Endothelial cell of umbilical vein (primary cell): Measurements from ENCODE around the gene EPB41L2.

ENCODE experiments used
- CTCF ChIP-seq, 2 donors: IDR thresholded peaks; 1 replicate in 1 of 2; 2 replicates in 1 of 2; pipeline ENCODE4 v1.5.1; 2011; ENCODE audit warnings: low read length in 2 of 2, mild to moderate bottlenecking in 2 of 2, moderate library complexity in 2 of 2, control low read depth in 1 of 2, inconsistent platforms in 1 of 2, low read depth in 1 of 2; ENCODE audit not compliant: insufficient read depth in 1 of 2; ENCODE audit errors: extremely low read depth in 1 of 2
- POLR2A ChIP-seq: IDR thresholded peaks from 2 replicates; pipeline ENCODE4 v1.6.1; 2012; ENCODE audit warnings: low read depth, mild to moderate bottlenecking, control low read depth, low read length

- TF ChIP-seq CTCF (IDR thresholded peaks at IDR 0.05; ENCODE audit: extremely low read depth in 1 of 2, insufficient read depth in 1 of 2, low read depth in 1 of 2, low read length in 2 of 2) (no peak), POLR2A (no peak)
Measured at GRCh38 chr6:130991422-130992137, 71.5 kb downstream of the EPB41L2 start.
